Loucy (cell line): ENCODE data around the gene SLC3A2.

Experiments
- CTCF ChIP-seq: fragments of 200-600 bp; sonication (generic); conservative IDR thresholded peaks from 2 replicates; pipeline ENCODE4 v1.5.1; 2014; ENCODE audit warnings: mild to moderate bottlenecking, antibody characterized with exemption, low read length
- EZH2phosphoT487 ChIP-seq: fragments of 200-600 bp; IDR thresholded peaks from 2 replicates; pipeline ENCODE4 v1.6.1; 2018; ENCODE audit warnings: antibody characterized with exemption, mild to moderate bottlenecking, moderate library complexity, borderline replicate concordance

- no peak for TF ChIP-seq CTCF
- no peak for TF ChIP-seq EZH2phosphoT487
Measured at GRCh38 chr11:62921573-62922188, 41.0 kb downstream of the SLC3A2 start.
